PC-3 (cell line): ENCODE data around the gene ARL6IP4.

Experiments used
- EZH2 ChIP-seq: fragments of 300-600 bp; sonication (generic); IDR thresholded peaks from one replicate; pipeline ENCODE4 v1.6.1; 2017; ENCODE audit warnings: antibody characterized with exemption, mild to moderate bottlenecking, low read length; ENCODE audit not compliant: unreplicated experiment
- TF ChIP-seq, protein P1 (sequence below): fragments of 300-600 bp; sonication (generic); conservative IDR thresholded peaks from 2 replicates; pipeline ENCODE4 v1.5.1; 2017; ENCODE audit warnings: antibody characterized with exemption, low read depth, mild to moderate bottlenecking, low read length

DNA sequence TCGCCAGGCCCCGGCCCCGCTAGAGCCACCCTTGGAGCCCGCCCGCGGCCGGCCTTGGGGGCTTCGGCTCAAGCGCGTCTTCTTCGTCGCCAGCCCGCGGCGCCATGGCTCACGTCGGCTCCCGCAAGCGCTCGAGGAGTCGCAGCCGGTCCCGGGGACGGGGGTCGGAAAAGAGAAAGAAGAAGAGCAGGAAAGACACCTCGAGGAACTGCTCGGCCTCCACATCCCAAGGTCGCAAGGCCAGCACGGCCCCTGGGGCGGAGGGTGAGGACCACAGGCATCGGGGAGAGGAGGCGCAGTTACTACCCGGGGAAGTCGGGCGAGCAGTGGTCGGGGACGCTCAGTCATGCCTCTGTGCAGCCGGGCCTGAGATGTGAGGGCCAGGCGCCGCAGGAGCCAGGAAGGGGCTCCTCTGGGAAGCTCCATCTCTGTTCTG is 573 bp downstream of the ARL6IP4 start:
- TF ChIP-seq, protein P1, sequence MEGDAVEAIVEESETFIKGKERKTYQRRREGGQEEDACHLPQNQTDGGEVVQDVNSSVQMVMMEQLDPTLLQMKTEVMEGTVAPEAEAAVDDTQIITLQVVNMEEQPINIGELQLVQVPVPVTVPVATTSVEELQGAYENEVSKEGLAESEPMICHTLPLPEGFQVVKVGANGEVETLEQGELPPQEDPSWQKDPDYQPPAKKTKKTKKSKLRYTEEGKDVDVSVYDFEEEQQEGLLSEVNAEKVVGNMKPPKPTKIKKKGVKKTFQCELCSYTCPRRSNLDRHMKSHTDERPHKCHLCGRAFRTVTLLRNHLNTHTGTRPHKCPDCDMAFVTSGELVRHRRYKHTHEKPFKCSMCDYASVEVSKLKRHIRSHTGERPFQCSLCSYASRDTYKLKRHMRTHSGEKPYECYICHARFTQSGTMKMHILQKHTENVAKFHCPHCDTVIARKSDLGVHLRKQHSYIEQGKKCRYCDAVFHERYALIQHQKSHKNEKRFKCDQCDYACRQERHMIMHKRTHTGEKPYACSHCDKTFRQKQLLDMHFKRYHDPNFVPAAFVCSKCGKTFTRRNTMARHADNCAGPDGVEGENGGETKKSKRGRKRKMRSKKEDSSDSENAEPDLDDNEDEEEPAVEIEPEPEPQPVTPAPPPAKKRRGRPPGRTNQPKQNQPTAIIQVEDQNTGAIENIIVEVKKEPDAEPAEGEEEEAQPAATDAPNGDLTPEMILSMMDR = no peak
- TF ChIP-seq EZH2 = no peak
